HCT116 (cell line): ENCODE data around the gene GOLGA8B. TPM values are rescaled to one million over a fixed set of nuclear protein-coding genes. Genes with fewer than 3 reads are reported as not detected.

Experiments used
- ATAC-seq: fragments of 200-7000 bp; cut with Tn5 transposase; 2 replicates; pipeline ENCODE4 v1.9.1; 2020; ENCODE audit warnings: mild to moderate bottlenecking, moderate library complexity
- BruUV-seq: library from RNA; stranded (reverse); fragments of 400-500 nt; replicated peaks from 2 replicates; lab custom pipeline; 2021; lab: Mats Ljungman, UMichigan
- CTCF ChIA-PET: fragments of 300-600 bp; sonication (Branson Sonifier 250); formaldehyde crosslinking; loops from one replicate; lab custom pipeline; 2021; ENCODE audit warnings: antibody characterized with exemption; lab: Charles Lee
- POLR2A ChIA-PET: fragments of 300-600, 350-600 bp; sonication (Branson Sonifier 250); formaldehyde crosslinking; loops from one replicate; lab custom pipeline; 2021; ENCODE audit warnings: antibody characterized with exemption; lab: Charles Lee
- RAD21 ChIA-PET, 2 experiments: fragments of 300-600 bp; sonication (Branson Sonifier 250); formaldehyde crosslinking; loops; one replicate each; lab custom pipeline; 2023; ENCODE audit warnings: low total read pairs in 2 of 2; ENCODE audit not compliant: uncharacterized antibody in 2 of 2, unreplicated experiment in 2 of 2, low non-redundant PET in 1 of 2; lab: Charles Lee
- DNase-seq: peaks from one replicate; pipeline ENCODE4 v3.0.0-alpha.2; 2010; ENCODE audit warnings: low read depth, low spot score
- H2AFZ ChIP-seq: fragments of 200-600 bp; shearing (Covaris generic), sonication (generic); 2 replicates; pipeline ENCODE4 v1.6.1; 2017; ENCODE audit warnings: low read depth, mixed run types, mixed read lengths, antibody characterized with exemption, low read length; ENCODE audit not compliant: poor library complexity, severe bottlenecking
- H3K27ac ChIP-seq: 2 replicates; pipeline ENCODE4 v1.5.1; 2012; ENCODE audit warnings: low read depth, low read length
- H3K27me3 ChIP-seq: fragments of 200-600 bp; sonication (generic); 2 replicates; pipeline ENCODE4 v1.6.1; 2016; ENCODE audit warnings: mixed run types, low read length, mixed read lengths; ENCODE audit not compliant: insufficient read depth
- H3K36me3 ChIP-seq, 2 experiments: fragments of 200-500 bp in 1 of 2; fragments of 200-600 bp in 1 of 2; sonication (Bioruptor generic) in 1 of 2; sonication (generic) in 1 of 2; 2 replicates each; pipeline versions ENCODE4 v1.5.1 to v1.6.1; 2014 to 2016; ENCODE audit warnings: low read length in 2 of 2, inconsistent platforms in 1 of 2, mixed read lengths in 1 of 2, mixed run types in 1 of 2; ENCODE audit not compliant: insufficient read depth in 2 of 2, control insufficient read depth in 1 of 2
- H3K4me1 ChIP-seq, 2 experiments: fragments of 200-600 bp in 1 of 2; sonication (generic) in 1 of 2; 2 replicates each; pipeline versions ENCODE4 v1.5.1 to v1.6.1; 2012 to 2017; ENCODE audit warnings: low read length in 2 of 2, inconsistent platforms in 1 of 2, mild to moderate bottlenecking in 1 of 2, mixed read lengths in 1 of 2, mixed run types in 1 of 2, moderate library complexity in 1 of 2; ENCODE audit not compliant: insufficient read depth in 2 of 2, control insufficient read depth in 1 of 2
- H3K4me2 ChIP-seq: fragments of 200-600 bp; sonication (generic); 2 replicates; pipeline ENCODE4 v1.6.1; 2017; ENCODE audit warnings: mixed run types, low read length, mixed read lengths
- H3K4me3 ChIP-seq, 2 experiments: fragments of 200-600 bp in 1 of 2; sonication (generic) in 1 of 2; replicated peaks in 1 of 2; 2 replicates each; pipeline ENCODE4 v1.5.1; 2011 to 2016; ENCODE audit warnings: low read length in 2 of 2, control low read depth in 1 of 2, low read depth in 1 of 2, mild to moderate bottlenecking in 1 of 2, mixed read lengths in 1 of 2, mixed run types in 1 of 2
- H3K79me2 ChIP-seq: fragments of 200-600 bp; sonication (generic); 2 replicates; pipeline ENCODE4 v1.6.1; 2017; ENCODE audit warnings: mild to moderate bottlenecking, mixed run types, low read length, moderate library complexity, mixed read lengths; ENCODE audit not compliant: insufficient read depth
- H3K9ac ChIP-seq: fragments of 200-600 bp; sonication (generic); 2 replicates; pipeline ENCODE4 v1.6.1; 2016; ENCODE audit warnings: low read length, mixed read lengths
- H3K9me2 ChIP-seq: fragments of 200-600 bp; sonication (generic), shearing (Covaris generic); 2 replicates; pipeline ENCODE4 v1.6.1; 2017; ENCODE audit warnings: mixed run types, mild to moderate bottlenecking, moderate library complexity; ENCODE audit not compliant: insufficient read depth
- H3K9me3 ChIP-seq, 2 experiments: fragments of 200-500 bp in 1 of 2; fragments of 200-600 bp in 1 of 2; sonication (Bioruptor generic) in 1 of 2; sonication (generic) in 1 of 2; 2 replicates each; pipeline ENCODE4 v1.6.1; 2014 to 2017; ENCODE audit warnings: low read length in 2 of 2, mixed read lengths in 2 of 2, inconsistent platforms in 1 of 2, low read depth in 1 of 2, mild to moderate bottlenecking in 1 of 2, mixed run types in 1 of 2, moderate library complexity in 1 of 2; ENCODE audit not compliant: control insufficient read depth in 1 of 2, insufficient read depth in 1 of 2
- H4K20me1 ChIP-seq: fragments of 200-600 bp; sonication (generic), shearing (Covaris generic); 2 replicates; pipeline ENCODE4 v1.6.1; 2017; ENCODE audit warnings: mixed run types, mild to moderate bottlenecking, moderate library complexity; ENCODE audit not compliant: insufficient read depth
- ATF3 ChIP-seq: IDR thresholded peaks from 2 replicates; pipeline ENCODE4 v1.6.1; 2012
- CTCF ChIP-seq, 3 experiments: fragments of 200-600 bp in 1 of 3; sonication (generic) in 1 of 3; IDR thresholded peaks in 2 of 3; conservative IDR thresholded peaks in 1 of 3; 2 replicates each; pipeline ENCODE4 v1.5.1; 2012 to 2017; ENCODE audit warnings: low read depth in 2 of 3, low read length in 2 of 3, antibody characterized with exemption in 1 of 3, borderline replicate concordance in 1 of 3, control low read depth in 1 of 3, mild to moderate bottlenecking in 1 of 3, mixed read lengths in 1 of 3, mixed run types in 1 of 3, moderate library complexity in 1 of 3; ENCODE audit not compliant: insufficient read depth in 1 of 3
- ELF1 ChIP-seq: IDR thresholded peaks from 2 replicates; pipeline ENCODE4 v1.6.1; 2012; ENCODE audit warnings: low read depth, borderline replicate concordance
- FOSL1 ChIP-seq: IDR thresholded peaks from 2 replicates; pipeline ENCODE4 v1.6.1; 2012; ENCODE audit warnings: low read depth
- MAX ChIP-seq: IDR thresholded peaks from 2 replicates; pipeline ENCODE4 v1.6.1; 2012
- POLR2A ChIP-seq: IDR thresholded peaks from 2 replicates; pipeline ENCODE4 v1.7.0; 2011; ENCODE audit warnings: borderline replicate concordance; ENCODE audit not compliant: insufficient read depth, insufficient read length; ENCODE audit errors: extremely low read depth
- REST ChIP-seq: IDR thresholded peaks from 2 replicates; pipeline ENCODE4 v1.6.1; 2012; ENCODE audit warnings: low read depth
- YY1 ChIP-seq: IDR thresholded peaks from 2 replicates; pipeline ENCODE4 v1.6.1; 2011; ENCODE audit warnings: low read length, low read depth, moderate library complexity, mild to moderate bottlenecking; ENCODE audit not compliant: insufficient replicate concordance; ENCODE audit errors: extremely low read depth
- intact Hi-C: fragments of 100-400 bp; cut with micrococcal nuclease; formaldehyde crosslinking; loops from 2 replicates; pipeline ENCODE4 v1.10.0; 2022
- total RNA-seq: library from RNA; stranded (reverse); gene quantifications from one replicate; pipeline ENCODE4 v1.2.1, GENCODE V29; 2021; ENCODE audit not compliant: unreplicated experiment

GOLGA8B gene
- total RNA-seq, 1 experiment from 2014 or later = 69.9 TPM

GRCh38 chr15:34606131-34606530, 22.7 kb upstream of the GOLGA8B start:
- no peak overlapping the region for H3K27ac ChIP-seq
- no peaks in the 10 kb centered on the region for H3K36me3 ChIP-seq
- H3K79me2 ChIP-seq = no peaks in the 10 kb centered on the region
- no peak overlapping the region for H3K4me2 ChIP-seq
- no peaks in the 10 kb centered on the region for H3K4me1 ChIP-seq
- no peak overlapping the region for H2AFZ ChIP-seq
- no peak overlapping the region for H3K9ac ChIP-seq
- ChIA-PET RAD21 (no interaction called here), CTCF (interaction anchor here (0.9 to 1.3 kb wide), 3 partner anchors 11 to 364 kb away, joined by 3 read pairs; partner anchors contain the start of gene AQR), POLR2A (no interaction called here)
- peaks cover 60% of the 10 kb centered on the region for H3K27me3 ChIP-seq
- ATAC-seq (no peak), DNase-seq (no peak)
- H3K9me3 ChIP-seq = no peaks in the 10 kb centered on the region
- no peaks in the 10 kb centered on the region for H4K20me1 ChIP-seq
- H3K9me2 ChIP-seq = no peaks in the 10 kb centered on the region
- no TSS peak for BruUV-seq
- intact Hi-C loops = no loop called here
- H3K4me3 ChIP-seq = no peak overlapping the region
- TF ChIP-seq CTCF (IDR thresholded peaks at IDR 0.05 in 2 of 3, conservative IDR thresholded peaks at IDR 0.05 in 1 of 3; ENCODE audit: borderline replicate concordance in 1 of 3, insufficient read depth in 1 of 3, low read depth in 2 of 3, low read length in 2 of 3) = no peak
- no peak for TF ChIP-seq POLR2A

- Histone ChIP-seq H2AFZ (no peak overlapping the region), H4K20me1 (no peaks in the 10 kb centered on the region), H3K9me2 (no peaks in the 10 kb centered on the region), H3K4me3 (no peak overlapping the region), H3K36me3 (no peaks in the 10 kb centered on the region), H3K27me3 (peaks cover 49% of the 10 kb centered on the region), H3K4me2 (no peak overlapping the region), H3K4me1 (no peaks in the 10 kb centered on the region), H3K27ac (no peak overlapping the region), H3K9ac (no peak overlapping the region), H3K9me3 (no peaks in the 10 kb centered on the region), H3K79me2 (no peaks in the 10 kb centered on the region)
- ATAC-seq = no peak
- ChIA-PET POLR2A (interaction anchor here (1.0 kb wide), 1 partner anchor 19 kb away, joined by 3 read pairs; no protein-coding TSS in a partner anchor), RAD21 (no interaction called here), CTCF (no interaction called here)
- intact Hi-C loops = no loop called here
- no peak for DNase-seq
- no peak for TF ChIP-seq FOSL1
- TF ChIP-seq ATF3 = no peak
- no peak for TF ChIP-seq CTCF (IDR thresholded peaks at IDR 0.05 in 2 of 3, conservative IDR thresholded peaks at IDR 0.05 in 1 of 3; ENCODE audit: borderline replicate concordance in 1 of 3, insufficient read depth in 1 of 3, low read depth in 2 of 3, low read length in 2 of 3)
- no peak for TF ChIP-seq YY1
- no peak for TF ChIP-seq MAX
- no peak for TF ChIP-seq ELF1
- TF ChIP-seq REST = no peak
- BruUV-seq = no TSS peak
These were observed 19.6 kb upstream of the GOLGA8B start for GRCh38 chr15:34603095-34603494.
